K562 (cell line): ENCODE results near the gene GAL3ST1. TPM values are rescaled to one million over a fixed set of nuclear protein-coding genes. Genes with fewer than 3 reads are reported as not detected.

ENCODE experiments used
- ATAC-seq: fragments of 200-7000 bp; cut with Tn5 transposase; 3 replicates; pipeline ENCODE4 v1.9.1; 2020; ENCODE audit warnings: moderate library complexity
- BruUV-seq: library from RNA; stranded (reverse); fragments of 400-500 nt; replicated peaks from 2 replicates; lab custom pipeline; 2021; lab: Mats Ljungman, UMichigan
- CTCF ChIA-PET: fragments of 300-600 bp; formaldehyde crosslinking; extraction: SDS; loops from one replicate; lab custom pipeline; 2021; ENCODE audit warnings: low intra/inter-chr PET ratio; lab: Yijun Ruan, JAX
- POLR2A ChIA-PET: fragments of 300-600, 350-650 bp; sonication (Branson Sonifier 250); formaldehyde crosslinking; extraction: SDS; loops from one replicate; lab custom pipeline; 2021; ENCODE audit warnings: antibody characterized with exemption, inconsistent platforms; lab: Yijun Ruan, JAX
- DNase-seq, 4 experiments: peaks; one replicate each; pipeline versions ENCODE4 v3.0.0 to v3.0.0-alpha.2; 2011 to 2018; ENCODE audit warnings: low spot score in 3 of 4, mixed read lengths in 3 of 4; ENCODE audit errors: extremely low read depth in 1 of 4
- FAIRE-seq: peaks from 2 replicates; lab custom pipeline; 2011; peaks lifted over from hg19 to GRCh38; lab: Jason Lieb, UNC
- H2AFZ ChIP-seq: 2 replicates; pipeline ENCODE4 v1.6.0; 2011; ENCODE audit warnings: low read depth, low read length, control low read depth, inconsistent platforms
- H3K27ac ChIP-seq: fragments of 200-600 bp; 3 replicates; pipeline ENCODE4 v1.8.0; 2011; ENCODE audit warnings: low read depth, mild to moderate bottlenecking, control low read depth, inconsistent platforms, low read length, moderate library complexity, mixed read lengths; ENCODE audit errors: extremely low read depth
- H3K27me3 ChIP-seq, 2 experiments: fragments of 300-600 bp in 1 of 2; 2 replicates in 1 of 2; 3 replicates in 1 of 2; pipeline versions ENCODE4 v1.6.0 to v1.8.0; 2011; ENCODE audit warnings: inconsistent platforms in 2 of 2, low read length in 2 of 2, mild to moderate bottlenecking in 1 of 2, mixed read lengths in 1 of 2, moderate library complexity in 1 of 2; ENCODE audit not compliant: control insufficient read depth in 2 of 2, insufficient read depth in 2 of 2
- H3K36me3 ChIP-seq: fragments of 300-600 bp; 3 replicates; pipeline ENCODE4 v1.8.0; 2011; ENCODE audit warnings: mild to moderate bottlenecking, low read length, inconsistent platforms; ENCODE audit not compliant: control insufficient read depth, insufficient read depth
- H3K4me1 ChIP-seq, 2 experiments: fragments of 200-600 bp in 1 of 2; replicated peaks in 1 of 2; 2 replicates in 1 of 2; 3 replicates in 1 of 2; pipeline versions ENCODE4 v1.5.1 to v1.8.0; 2011; ENCODE audit warnings: inconsistent platforms in 2 of 2, low read length in 2 of 2, mild to moderate bottlenecking in 1 of 2, mixed read lengths in 1 of 2, moderate library complexity in 1 of 2; ENCODE audit not compliant: control insufficient read depth in 2 of 2, insufficient read depth in 2 of 2
- H3K4me2 ChIP-seq: 2 replicates; pipeline ENCODE4 v1.6.1; 2011; ENCODE audit warnings: low read length, control low read depth, inconsistent platforms, mixed read lengths; ENCODE audit not compliant: insufficient read depth
- H3K4me3 ChIP-seq: fragments of 200-600 bp; sonication (generic), shearing (Covaris generic); 2 replicates; pipeline ENCODE4 v1.5.1; 2016; ENCODE audit warnings: control low read depth, inconsistent platforms
- H3K79me2 ChIP-seq: fragments of 200-600 bp; 3 replicates; pipeline ENCODE4 v1.8.0; 2011; ENCODE audit warnings: low read length, inconsistent platforms; ENCODE audit not compliant: control insufficient read depth, insufficient read depth
- H3K9ac ChIP-seq, 2 experiments: 2 replicates each; pipeline versions ENCODE4 v1.6.0 to v1.6.1; 2011; ENCODE audit warnings: low read depth in 2 of 2, low read length in 2 of 2, control low read depth in 1 of 2, inconsistent platforms in 1 of 2, mild to moderate bottlenecking in 1 of 2, mixed read lengths in 1 of 2; ENCODE audit not compliant: insufficient read depth in 1 of 2
- H3K9me1 ChIP-seq: one replicate; pipeline ENCODE4 v1.6.0; 2011; ENCODE audit warnings: inconsistent platforms, mild to moderate bottlenecking, low read length, moderate library complexity; ENCODE audit not compliant: control insufficient read depth, insufficient read depth
- H3K9me3 ChIP-seq: replicated peaks from 2 replicates; pipeline ENCODE4 v1.5.1; 2011; ENCODE audit warnings: low read depth, low read length, inconsistent platforms; ENCODE audit not compliant: control insufficient read depth, insufficient read depth
- H4K20me1 ChIP-seq: replicated peaks from 2 replicates; pipeline ENCODE4 v1.6.1; 2011; ENCODE audit warnings: low read length, inconsistent platforms, mixed read lengths; ENCODE audit not compliant: control insufficient read depth, insufficient read depth
- ATF3 ChIP-seq, 2 experiments: fragments of 450-650 bp in 1 of 2; sonication (generic) in 1 of 2; formaldehyde crosslinking in 1 of 2; IDR thresholded peaks in 1 of 2; conservative IDR thresholded peaks in 1 of 2; 2 replicates each; pipeline versions ENCODE4 v1.6.1 to v1.8.1; 2016 to 2023; ENCODE audit warnings: mild to moderate bottlenecking in 2 of 2, moderate library complexity in 2 of 2, inconsistent platforms in 1 of 2, missing genetic modification reagents in 1 of 2
- BHLHE40 ChIP-seq: IDR thresholded peaks from 2 replicates; pipeline ENCODE4 v1.6.1; 2011; ENCODE audit warnings: low read length, improper control_type of control experiment
- CBFA2T3 ChIP-seq: fragments of 450-650 bp; IDR thresholded peaks from 2 replicates; pipeline ENCODE4 v1.6.1; 2017
- EP300 ChIP-seq: IDR thresholded peaks from 2 replicates; pipeline ENCODE4 v1.6.1; 2012; ENCODE audit warnings: low read length, improper control_type of control experiment
- EP400 ChIP-seq: fragments of 450-650 bp; IDR thresholded peaks from 2 replicates; pipeline ENCODE4 v1.6.1; 2017; ENCODE audit warnings: antibody characterized with exemption, mild to moderate bottlenecking, moderate library complexity
- ID3 ChIP-seq, 2 experiments: fragments of 250-450 bp in 1 of 2; fragments of 450-650 bp in 1 of 2; sonication (Bioruptor Pico) in 1 of 2; IDR thresholded peaks; 2 replicates each; pipeline versions ENCODE4 v1.6.1 to v1.8.0; 2016 to 2021; ENCODE audit warnings: mild to moderate bottlenecking in 2 of 2, moderate library complexity in 2 of 2, missing compliant biosample characterization in 1 of 2, missing genetic modification characterization in 1 of 2
- L3MBTL2 ChIP-seq: fragments of 450-650 bp; IDR thresholded peaks from 2 replicates; pipeline ENCODE4 v1.6.1; 2016; ENCODE audit warnings: mild to moderate bottlenecking, moderate library complexity
- MAX ChIP-seq: sonication (generic); formaldehyde crosslinking; IDR thresholded peaks from 2 replicates; pipeline ENCODE4 v1.9.0; 2022; ENCODE audit warnings: mild to moderate bottlenecking, missing genetic modification reagents
- MBD1 ChIP-seq: fragments of 250-450 bp; sonication (Bioruptor Pico); IDR thresholded peaks from 2 replicates; pipeline ENCODE4 v1.8.0; 2022; ENCODE audit warnings: inconsistent platforms
- NCOA6 ChIP-seq: fragments of 450-650 bp; IDR thresholded peaks from 2 replicates; pipeline ENCODE4 v1.6.1; 2017; ENCODE audit warnings: mild to moderate bottlenecking
- NCOR1 ChIP-seq: fragments of 450-650 bp; IDR thresholded peaks from 2 replicates; pipeline ENCODE4 v1.6.1; 2016; ENCODE audit warnings: mild to moderate bottlenecking, moderate library complexity
- NFIC ChIP-seq: fragments of 450-650 bp; IDR thresholded peaks from 2 replicates; pipeline ENCODE4 v1.6.1; 2017; ENCODE audit warnings: mild to moderate bottlenecking, inconsistent platforms
- NR4A1 ChIP-seq, 2 experiments: fragments of 250-450 bp in 1 of 2; fragments of 450-650 bp in 1 of 2; sonication (Bioruptor Pico) in 1 of 2; IDR thresholded peaks; 2 replicates each; pipeline versions ENCODE4 v1.4.0 to v1.6.1; 2016 to 2020; ENCODE audit warnings: mild to moderate bottlenecking in 2 of 2, missing compliant biosample characterization in 1 of 2, missing genetic modification characterization in 1 of 2, moderate library complexity in 1 of 2
- PKNOX1 ChIP-seq: fragments of 450-650 bp; IDR thresholded peaks from 2 replicates; pipeline ENCODE4 v1.6.1; 2016
- PML ChIP-seq: IDR thresholded peaks from 2 replicates; pipeline ENCODE4 v1.6.1; 2012; ENCODE audit warnings: low read length, inconsistent platforms
- TCF7L2 ChIP-seq: fragments of 150-350 bp; IDR thresholded peaks from 2 replicates; pipeline ENCODE4 v1.6.1; 2016; ENCODE audit warnings: low read depth, mild to moderate bottlenecking, low read length, moderate library complexity
- ZNF644 ChIP-seq: fragments of 200-800 bp; sonication (Bioruptor generic); IDR thresholded peaks from 2 replicates; pipeline ENCODE4 v1.6.1; 2016; ENCODE audit warnings: low read depth, missing genetic modification characterization, missing compliant biosample characterization
- ZNF766 ChIP-seq: fragments of 200-800 bp; sonication (Bioruptor generic); conservative IDR thresholded peaks from 2 replicates; pipeline ENCODE4 v1.6.1; 2016; ENCODE audit warnings: missing genetic modification characterization, missing compliant biosample characterization
- WGBS: fragments of 100-300 bp; shearing (Covaris generic); methylation state at CpG from one replicate; pipeline ENCODE4 v1.1.6; 2016; ENCODE audit warnings: low coverage, mixed read lengths; ENCODE audit not compliant: insufficient coverage; ENCODE audit errors: missing lambda C conversion rate; 5-methylcytosine and 5-hydroxymethylcytosine counted together
- in situ Hi-C: fragments of 300-500 bp; cut with MboI; formaldehyde crosslinking; loops from 4 replicates; pipeline ENCODE4 v1.15.0; 2018; ENCODE audit warnings: inconsistent platforms, mixed read lengths
- intact Hi-C: fragments of 100-400 bp; cut with micrococcal nuclease; formaldehyde crosslinking; loops from 2 replicates; pipeline ENCODE4 v1.14.2; 2022
- polyA plus RNA-seq, 8 experiments: library from polyadenylated mRNA; depleted of rRNA in 4 of 8; stranded (reverse) in 5 of 8; unstranded in 3 of 8; fragments of >200 nt; fragmentation: Nextera tagmentation in 2 of 8; fragmentation: Illumina TruSeq in 1 of 8; extraction: Ambion mirVana in 2 of 8; extraction: Trizol in 1 of 8; gene quantifications; 2 replicates each; pipeline versions ENCODE4 v1.2.1 to v1.2.3, GENCODE V29; 2011 to 2014; ENCODE audit warnings: inconsistent platforms in 1 of 8, missing spikeins in 1 of 8
- total RNA-seq, 7 experiments: library from RNA; depleted of rRNA in 6 of 7; stranded (reverse); fragments of >200 nt in 6 of 7; fragmentation: Illumina TruSeq in 2 of 7; extraction: Trizol in 2 of 7; gene quantifications; 2 replicates each; pipeline versions ENCODE4 v1.2.1 to v1.2.3, GENCODE V29; 2011 to 2021; ENCODE audit warnings: low replicate concordance in 1 of 7

GAL3ST1 gene
- total and polyA plus RNA-seq, 9 of the 15 experiments (the other 6 are each of a cell fraction or from before 2014, with no cell fraction given): 0.03 to 1.9 (median 0.33) TPM; not detected in 1

GRCh38 chr22:30506507-30506968 is 67.9 kb downstream of the GAL3ST1 start:
- peak overlapping the region; percentile 95 for H2AFZ ChIP-seq
- no peaks in the 10 kb centered on the region for H3K9me3 ChIP-seq
- H3K27me3 ChIP-seq: no peaks in the 10 kb centered on the region
- no peak overlapping the region for H3K4me3 ChIP-seq
- peak overlapping the region; percentile 63 for H3K4me2 ChIP-seq
- no peaks in the 10 kb centered on the region for H3K36me3 ChIP-seq
- in situ Hi-C loops: no loop called here
- intact Hi-C loops: no loop called here
- no peaks in the 10 kb centered on the region for H3K79me2 ChIP-seq
- DNase-seq: peak; percentile 65 to 82 (median 72)
- FAIRE-seq: peak; percentile 94
- 11% methylated on average over 7 of the region's 8 CpGs for WGBS
- ChIA-PET POLR2A (interaction anchor here (1.1 to 1.5 kb wide), 2 partner anchors 11 to 236 kb away, joined by 3 to 5 read pairs; no protein-coding TSS in a partner anchor), CTCF (no interaction called here)
- H3K27ac ChIP-seq: peak overlapping the region; percentile 74
- H3K9ac ChIP-seq: peak overlapping the region; percentile 62 to 88
- H3K4me1 ChIP-seq: peaks cover 12 to 25% of the 10 kb centered on the region in 2 experiments; a peak in 4 of 5 replicates
- no TSS peak for BruUV-seq
- H3K9me1 ChIP-seq: no peaks in the 10 kb centered on the region
- H4K20me1 ChIP-seq: no peaks in the 10 kb centered on the region
- peak; percentile 91 for ATAC-seq
- TF ChIP-seq CBFA2T3 (peak; percentile 86), MAX (CRISPR knock-in tag) (0 out of 2 replicates have a peak, but pooled peaks have one; percentile 16), PKNOX1 (peak; percentile 83), ATF3 (IDR thresholded peaks at IDR 0.05) (no peak), ATF3 (CRISPR knock-in tag; conservative IDR thresholded peaks at IDR 0.05) (no peak), NCOA6 (no peak), ZNF766 (CRISPR knock-in tag) (peak; percentile 57; the same call in 1 of the 2 replicates), L3MBTL2 (peak; percentile 38; the same call in 1 of the 2 replicates), EP300 (peak; percentile 66), NCOR1 (peak; percentile 72), TCF7L2 (no peak), EP400 (0 out of 2 replicates have a peak, but pooled peaks have one; percentile 21), ZNF644 (no peak), MBD1 (no peak), NFIC (peak; percentile 79), PML (peak; percentile 43; the same call in 1 of the 2 replicates), ID3 (CRISPR knock-in tag; IDR thresholded peaks at IDR 0.05) (no peak), ID3 (tag; IDR thresholded peaks at IDR 0.05) (no peak), NR4A1 (CRISPR knock-in tag; IDR thresholded peaks at IDR 0.05) (no peak), NR4A1 (tag; IDR thresholded peaks at IDR 0.05) (0 out of 2 replicates have a peak, but pooled peaks have one; percentile 44), BHLHE40 (peak; percentile 78)
